GM12864 (cell line): ENCODE results near the gene MACROD2.
"Not testable (repeated sequence)": the region's sequence is repeated elsewhere in the genome, so short reads cannot be mapped to it uniquely, and the experiment has no call there.

Source experiments
- DNase-seq: peaks from one replicate; pipeline ENCODE4 v3.0.0-alpha.2; 2011; ENCODE audit warnings: low read depth
- H3K4me3 ChIP-seq: 2 replicates; pipeline ENCODE4 v1.5.1; 2011; ENCODE audit warnings: mild to moderate bottlenecking, low read depth, low read length, control low read depth
- CTCF ChIP-seq: IDR thresholded peaks from 2 replicates; pipeline ENCODE4 v1.5.1; 2011; ENCODE audit warnings: low read depth, mild to moderate bottlenecking, moderate library complexity, low read length, control low read depth, inconsistent platforms; ENCODE audit errors: missing control alignments

MACROD2 gene

GRCh38 chr20:15977026-15977425, 1981.7 kb downstream of the MACROD2 start:
- DNase-seq, result no peak
- no peak overlapping the region for H3K4me3 ChIP-seq
- no peak for TF ChIP-seq CTCF

GRCh38 chr20:15977758-15978157, 1982.4 kb downstream of the MACROD2 start:
- no peak for DNase-seq
- no peak for TF ChIP-seq CTCF
- no peak overlapping the region for H3K4me3 ChIP-seq

GRCh38 chr20:15985494-15986368, 1990.4 kb downstream of the MACROD2 start:
- peak overlapping the region; percentile 73 for H3K4me3 ChIP-seq
- not testable (repeated sequence) for DNase-seq

GRCh38 chr20:15986690-15987089, 1991.4 kb downstream of the MACROD2 start:
- peak overlapping the region; percentile 48; the same call in 1 of the 2 replicates for H3K4me3 ChIP-seq
- DNase-seq, result peak; percentile 71
- TF ChIP-seq CTCF, result no peak

GRCh38 chr20:15991279-15991678, 1996.0 kb downstream of the MACROD2 start:
- H3K4me3 ChIP-seq, result no peak overlapping the region
- TF ChIP-seq CTCF, result no peak
- DNase-seq, result no peak

GRCh38 chr20:15992564-15992963, 1997.2 kb downstream of the MACROD2 start:
- TF ChIP-seq CTCF, result no peak
- H3K4me3 ChIP-seq, result no peak overlapping the region
- no peak for DNase-seq

- no peak for DNase-seq
- no peak overlapping the region for H3K4me3 ChIP-seq
- no peak for TF ChIP-seq CTCF
These were observed 2004.8 kb downstream of the MACROD2 start for GRCh38 chr20:16000112-16000511.
